ENCODE measurements around the gene ZNF862. TPM values are rescaled to one million over a fixed set of nuclear protein-coding genes. Genes with fewer than 3 reads are reported as not detected.
"Not testable (repeated sequence)": the region's sequence is repeated elsewhere in the genome, so short reads cannot be mapped to it uniquely, and the experiment has no call there.

Gene ZNF862
- total RNA-seq, 2 experiments from 2014 or later: 44.1 to 45.6 TPM

- DNase-seq; POLR2A ChIA-PET; H3K9me3 Mint-ChIP-seq; H3K4me1 Mint-ChIP-seq; H3K4me3 Mint-ChIP-seq; H3K27ac Mint-ChIP-seq; H3K36me3 Mint-ChIP-seq; H3K27me3 Mint-ChIP-seq; ATAC-seq (ENCODE audit: low read depth): not testable (repeated sequence)
These were observed 72.0 kb downstream of the ZNF862 start for GRCh38 chr7:149910219-149910618.

- H3K4me1 Mint-ChIP-seq; H3K9me3 Mint-ChIP-seq; H3K4me3 Mint-ChIP-seq; ATAC-seq (ENCODE audit: low read depth); POLR2A ChIA-PET; DNase-seq; H3K27ac Mint-ChIP-seq; H3K36me3 Mint-ChIP-seq; H3K27me3 Mint-ChIP-seq: not testable (repeated sequence)
These were observed 74.0 kb downstream of the ZNF862 start for GRCh38 chr7:149912126-149912525.

Other genes with a start within 250 kb of the ZNF862 start
- gene ZNF467, start 64.8 kb upstream of the ZNF862 start, total RNA-seq: 1 to 10 TPM in 1 of 2 experiments, under 1 TPM in 1; 0.83 to 1.0 TPM
- gene ATP6V0E2, start 35.6 kb downstream of the ZNF862 start, total RNA-seq: 10 to 100 TPM; 74.0 to 81.2 TPM

Data from activated naive CD8-positive, alpha-beta T cell treated with anti-CD3 and anti-CD28 coated beads, Interleukin-2, amount 10 ng/mL, durations not matched to agents 7 days and 5 days (primary cell).